PFSK-1 (cell line): ENCODE data around the gene SLC25A51.

ENCODE experiments used
- FOXP2 ChIP-seq: optimal IDR thresholded peaks from 2 replicates; pipeline ENCODE3; 2011; ENCODE audit warnings: borderline replicate concordance, control low read depth, inconsistent platforms; ENCODE audit not compliant: insufficient read depth; ENCODE audit errors: extremely low read length, extremely low read depth
- POLR2AphosphoS5 ChIP-seq: IDR thresholded peaks from 2 replicates; pipeline ENCODE4 v1.6.1; 2012; ENCODE audit warnings: low read depth, mild to moderate bottlenecking, control low read depth, low read length, moderate library complexity
- SIN3A ChIP-seq: IDR thresholded peaks from 2 replicates; pipeline ENCODE4 v1.6.1; 2012; ENCODE audit warnings: mild to moderate bottlenecking, low read length, moderate library complexity, borderline replicate concordance; ENCODE audit not compliant: insufficient read depth
- TAF1 ChIP-seq: IDR thresholded peaks from 2 replicates; pipeline ENCODE4 v1.6.1; 2012; ENCODE audit warnings: low read length, control low read depth, borderline replicate concordance; ENCODE audit not compliant: insufficient read depth
- TF ChIP-seq, protein P1 (sequence below), 2 experiments: IDR thresholded peaks; 2 replicates each; pipeline versions ENCODE4 v1.6.1 to v1.8.0; 2011 to 2012; ENCODE audit warnings: low read depth in 2 of 2, low read length in 2 of 2, control low read depth in 1 of 2, inconsistent platforms in 1 of 2, mild to moderate bottlenecking in 1 of 2, moderate library complexity in 1 of 2; ENCODE audit not compliant: insufficient read depth in 1 of 2

The SLC25A51 gene

DNA sequence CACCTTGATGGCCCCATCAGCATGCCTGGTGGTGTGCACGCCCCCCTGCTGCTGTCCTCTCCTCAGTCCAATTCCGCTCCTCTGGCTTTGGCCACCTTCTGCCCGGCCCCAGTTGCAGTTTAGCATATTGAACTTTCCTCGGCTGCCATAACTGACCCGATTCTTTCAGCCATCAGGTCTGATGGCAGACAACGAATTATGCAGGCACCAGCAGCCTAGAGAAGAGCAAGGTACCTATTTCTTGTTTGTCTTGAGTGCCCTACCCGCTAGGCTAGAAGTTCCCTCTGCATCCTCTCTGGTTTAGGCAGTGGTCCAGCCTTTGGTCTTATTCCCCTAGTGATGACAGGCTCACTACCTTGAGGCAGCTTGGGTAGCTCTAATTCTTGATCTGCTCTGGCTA is 43.0 kb upstream of the SLC25A51 start:
- TF ChIP-seq, protein P1, sequence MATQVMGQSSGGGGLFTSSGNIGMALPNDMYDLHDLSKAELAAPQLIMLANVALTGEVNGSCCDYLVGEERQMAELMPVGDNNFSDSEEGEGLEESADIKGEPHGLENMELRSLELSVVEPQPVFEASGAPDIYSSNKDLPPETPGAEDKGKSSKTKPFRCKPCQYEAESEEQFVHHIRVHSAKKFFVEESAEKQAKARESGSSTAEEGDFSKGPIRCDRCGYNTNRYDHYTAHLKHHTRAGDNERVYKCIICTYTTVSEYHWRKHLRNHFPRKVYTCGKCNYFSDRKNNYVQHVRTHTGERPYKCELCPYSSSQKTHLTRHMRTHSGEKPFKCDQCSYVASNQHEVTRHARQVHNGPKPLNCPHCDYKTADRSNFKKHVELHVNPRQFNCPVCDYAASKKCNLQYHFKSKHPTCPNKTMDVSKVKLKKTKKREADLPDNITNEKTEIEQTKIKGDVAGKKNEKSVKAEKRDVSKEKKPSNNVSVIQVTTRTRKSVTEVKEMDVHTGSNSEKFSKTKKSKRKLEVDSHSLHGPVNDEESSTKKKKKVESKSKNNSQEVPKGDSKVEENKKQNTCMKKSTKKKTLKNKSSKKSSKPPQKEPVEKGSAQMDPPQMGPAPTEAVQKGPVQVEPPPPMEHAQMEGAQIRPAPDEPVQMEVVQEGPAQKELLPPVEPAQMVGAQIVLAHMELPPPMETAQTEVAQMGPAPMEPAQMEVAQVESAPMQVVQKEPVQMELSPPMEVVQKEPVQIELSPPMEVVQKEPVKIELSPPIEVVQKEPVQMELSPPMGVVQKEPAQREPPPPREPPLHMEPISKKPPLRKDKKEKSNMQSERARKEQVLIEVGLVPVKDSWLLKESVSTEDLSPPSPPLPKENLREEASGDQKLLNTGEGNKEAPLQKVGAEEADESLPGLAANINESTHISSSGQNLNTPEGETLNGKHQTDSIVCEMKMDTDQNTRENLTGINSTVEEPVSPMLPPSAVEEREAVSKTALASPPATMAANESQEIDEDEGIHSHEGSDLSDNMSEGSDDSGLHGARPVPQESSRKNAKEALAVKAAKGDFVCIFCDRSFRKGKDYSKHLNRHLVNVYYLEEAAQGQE (IDR thresholded peaks at IDR 0.05; ENCODE audit: insufficient read depth in 1 of 2, low read depth in 2 of 2, low read length in 2 of 2): no peak
- TF ChIP-seq FOXP2: no peak
- TF ChIP-seq SIN3A: no peak
- TF ChIP-seq TAF1: no peak
- no peak for TF ChIP-seq POLR2AphosphoS5

DNA sequence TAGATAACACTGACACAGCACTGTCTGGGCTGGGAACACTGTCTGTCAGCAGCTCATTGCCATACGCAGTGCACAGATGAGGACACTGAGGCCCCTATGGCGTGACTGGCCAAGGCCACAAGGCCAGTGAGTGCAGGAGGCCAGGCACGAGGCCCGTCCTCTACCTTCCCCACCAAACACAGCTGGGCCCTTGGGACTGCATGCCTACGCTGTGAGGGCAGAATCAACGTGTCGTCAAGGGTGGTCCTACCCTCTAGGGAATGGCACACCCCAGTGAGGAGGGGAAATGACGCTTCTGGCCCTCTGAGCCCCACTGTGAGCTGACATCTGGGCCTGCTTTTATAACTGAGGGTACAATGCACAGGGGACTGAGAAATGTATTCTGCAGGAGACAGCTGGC is 42.1 kb upstream of the SLC25A51 start:
- no peak for TF ChIP-seq SIN3A
- TF ChIP-seq FOXP2: no peak
- TF ChIP-seq POLR2AphosphoS5: no peak
- TF ChIP-seq, protein P1 (IDR thresholded peaks at IDR 0.05; ENCODE audit: insufficient read depth in 1 of 2, low read depth in 2 of 2, low read length in 2 of 2): no peak
- no peak for TF ChIP-seq TAF1

DNA sequence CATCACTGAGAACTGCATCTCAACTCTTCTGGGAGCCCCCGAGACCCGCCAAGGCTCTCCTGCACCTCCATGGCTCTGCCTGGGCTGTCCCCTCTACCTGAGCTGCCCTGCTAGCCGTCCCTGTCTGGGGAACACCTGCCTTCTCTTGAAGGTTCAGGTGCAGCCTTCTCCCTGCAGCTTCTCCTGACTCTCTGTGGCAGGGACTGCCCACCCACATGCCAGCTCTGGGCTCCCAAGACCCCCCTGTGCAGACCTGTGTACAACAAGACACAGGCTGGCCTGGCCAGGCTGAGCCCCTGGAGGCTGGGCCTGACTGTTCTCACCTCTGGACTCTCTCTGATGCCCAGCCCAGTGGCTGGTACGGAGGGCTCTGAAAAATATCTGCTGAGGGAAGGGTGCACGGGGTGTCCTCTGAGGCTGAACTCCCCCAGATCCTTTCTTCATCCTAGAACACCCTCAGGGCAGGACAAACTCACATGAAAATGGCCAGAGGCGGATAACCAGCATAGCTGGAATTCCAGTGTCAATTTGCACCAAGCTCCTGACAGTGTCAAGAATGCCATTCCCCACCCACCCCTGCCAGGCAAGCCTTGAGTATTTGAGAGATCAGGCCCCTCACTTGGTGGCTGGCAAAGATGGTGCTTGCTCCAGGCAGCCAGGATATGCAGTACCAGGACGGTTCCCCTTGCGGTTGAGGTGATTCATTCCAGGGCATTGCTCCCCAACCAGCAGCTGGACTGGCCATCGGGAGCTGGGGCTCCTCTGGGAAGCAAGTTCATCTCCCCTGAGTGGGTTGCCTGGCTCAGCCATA is 40.9 kb upstream of the SLC25A51 start:
- TF ChIP-seq POLR2AphosphoS5: no peak
- TF ChIP-seq, protein P1 (IDR thresholded peaks at IDR 0.05; ENCODE audit: insufficient read depth in 1 of 2, low read depth in 2 of 2, low read length in 2 of 2): no peak
- no peak for TF ChIP-seq FOXP2
- no peak for TF ChIP-seq SIN3A
- TF ChIP-seq TAF1: no peak

DNA sequence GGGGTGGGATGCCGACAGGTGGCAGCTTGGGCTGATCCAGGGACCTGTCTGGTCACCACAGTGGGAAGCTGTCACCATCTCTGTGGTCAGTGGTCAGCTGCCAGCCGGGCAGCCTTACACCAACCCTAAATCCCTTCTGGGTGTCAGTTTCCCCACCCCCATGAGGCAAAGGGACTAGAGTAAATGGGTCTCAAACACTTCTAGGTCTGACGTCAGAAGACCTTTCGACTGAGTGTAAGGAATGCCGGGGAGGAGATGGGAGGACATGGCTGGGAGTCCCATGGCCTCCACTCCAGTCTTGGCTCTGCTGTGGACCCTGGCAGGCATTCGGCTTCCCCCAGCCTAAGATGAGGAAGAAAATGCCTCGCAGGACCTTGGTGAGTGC is 40.3 kb upstream of the SLC25A51 start:
- TF ChIP-seq SIN3A: no peak
- no peak for TF ChIP-seq FOXP2
- no peak for TF ChIP-seq TAF1
- no peak for TF ChIP-seq POLR2AphosphoS5
- TF ChIP-seq, protein P1 (IDR thresholded peaks at IDR 0.05; ENCODE audit: insufficient read depth in 1 of 2, low read depth in 2 of 2, low read length in 2 of 2): no peak
